GM12891 (cell line): Measurements from ENCODE around the gene MTFR1L.

Experiments used
- POLR2A ChIP-seq: IDR thresholded peaks from 2 replicates; pipeline ENCODE4 v1.6.1; 2011; ENCODE audit warnings: low read depth, low read length, control low read depth
- TAF1 ChIP-seq: IDR thresholded peaks from 2 replicates; pipeline ENCODE4 v1.6.1; 2011; ENCODE audit warnings: low read depth, low read length, control low read depth

GRCh38 chr1:25804964-25805862 lies 14.5 kb upstream of the MTFR1L start:
- TF ChIP-seq TAF1, result no peak
- TF ChIP-seq POLR2A, result no peak
